SU-DHL-6 (cell line): ENCODE data around the gene RNF126.

Experiments
- H2AFZ ChIP-seq: fragments of 200-600 bp; sonication (generic); 2 replicates; pipeline ENCODE4 v1.6.1; 2014; ENCODE audit warnings: low read depth, mild to moderate bottlenecking, moderate library complexity, mixed read lengths, antibody characterized with exemption, low read length; ENCODE audit not compliant: severe bottlenecking
- H3F3A ChIP-seq: fragments of 200-600 bp; shearing (Covaris generic); 2 replicates; pipeline ENCODE4 v1.6.0; 2016; ENCODE audit warnings: antibody characterized with exemption, mild to moderate bottlenecking; ENCODE audit not compliant: insufficient read depth
- H3K27ac ChIP-seq: fragments of 200-600 bp; sonication (generic); 2 replicates; pipeline ENCODE4 v1.5.1; 2016; ENCODE audit warnings: low read depth, mild to moderate bottlenecking, low read length, moderate library complexity, mixed read lengths
- H3K27me3 ChIP-seq: fragments of 200-600 bp; sonication (generic), shearing (Covaris generic); 2 replicates; pipeline ENCODE4 v1.6.0; 2014; ENCODE audit warnings: mild to moderate bottlenecking, low read length
- H3K36me3 ChIP-seq: fragments of 200-600 bp; sonication (generic); 2 replicates; pipeline ENCODE4 v1.6.1; 2014; ENCODE audit warnings: mild to moderate bottlenecking, low read length, mixed read lengths
- H3K4me2 ChIP-seq: fragments of 300-600, 200-600 bp; shearing (Covaris generic), sonication (generic); 2 replicates; pipeline ENCODE4 v1.6.0; 2014; ENCODE audit warnings: low read length, low read depth, mild to moderate bottlenecking; ENCODE audit not compliant: poor library complexity, severe bottlenecking
- H3K4me3 ChIP-seq: fragments of 200-600 bp; sonication (generic); 2 replicates; pipeline ENCODE4 v1.5.1; 2014; ENCODE audit warnings: antibody characterized with exemption, low read length, mild to moderate bottlenecking, mixed read lengths; ENCODE audit not compliant: insufficient read depth, poor library complexity, severe bottlenecking
- H3K79me2 ChIP-seq: fragments of 200-600 bp; sonication (generic); 2 replicates; pipeline ENCODE4 v1.6.1; 2014; ENCODE audit warnings: mild to moderate bottlenecking, low read length, moderate library complexity; ENCODE audit not compliant: insufficient read depth
- H3K9ac ChIP-seq: fragments of 200-600 bp; sonication (generic); 2 replicates; pipeline ENCODE4 v1.7.0; 2014; ENCODE audit warnings: mild to moderate bottlenecking, low read length
- H3K9me2 ChIP-seq: fragments of 200-600 bp; sonication (generic); replicated peaks from 2 replicates; pipeline ENCODE4 v1.6.1; 2014; ENCODE audit warnings: low read length; ENCODE audit not compliant: insufficient read depth
- H3K9me3 ChIP-seq: fragments of 200-600 bp; sonication (generic); 2 replicates; pipeline ENCODE4 v1.6.1; 2014; ENCODE audit warnings: low read length, mixed read lengths; ENCODE audit not compliant: insufficient read depth
- H4K20me1 ChIP-seq: fragments of 200-600 bp; sonication (generic); 2 replicates; pipeline ENCODE4 v1.6.1; 2014; ENCODE audit warnings: low read depth, mild to moderate bottlenecking, antibody characterized with exemption, low read length, moderate library complexity, mixed read lengths
- CTCF ChIP-seq: fragments of 200-600 bp; sonication (generic); IDR thresholded peaks from one replicate; pipeline ENCODE4 v1.5.1; 2017; ENCODE audit warnings: antibody characterized with exemption, mild to moderate bottlenecking, low read length, moderate library complexity; ENCODE audit not compliant: insufficient read depth, poor library complexity, severe bottlenecking
- EZH2phosphoT487 ChIP-seq: fragments of 200-600 bp; sonication (generic), shearing (Covaris generic); conservative IDR thresholded peaks from 2 replicates; pipeline ENCODE4 v1.6.1; 2018; ENCODE audit warnings: mild to moderate bottlenecking, antibody characterized with exemption, low read length, moderate library complexity, mixed read lengths

RNF126 gene

GRCh38 chr19:638906-639252, 24.1 kb downstream of the RNF126 start:
- Histone ChIP-seq H4K20me1 (no peaks in the 10 kb centered on the region), H3K36me3 (no peaks in the 10 kb centered on the region), H3K79me2 (no peaks in the 10 kb centered on the region), H3K9me2 (no peaks in the 10 kb centered on the region), H3K4me2 (peak overlapping the region; percentile 85), H3K9me3 (no peaks in the 10 kb centered on the region), H3K27me3 (no peaks in the 10 kb centered on the region), H3K4me3 (no peak overlapping the region), H2AFZ (no peak overlapping the region), H3K9ac (0 out of 2 replicates have a peak overlapping the region, but pooled peaks have one; percentile 35), H3K27ac (no peak overlapping the region), H3F3A (no peaks in the 10 kb centered on the region)
- TF ChIP-seq CTCF (no peak), EZH2phosphoT487 (no peak)

GRCh38 chr19:634975-635652, 27.9 kb downstream of the RNF126 start:
- H3K4me3 ChIP-seq = no peak overlapping the region
- no peaks in the 10 kb centered on the region for H3K9me2 ChIP-seq
- H3K27me3 ChIP-seq = no peaks in the 10 kb centered on the region
- peaks cover 17% of the 10 kb centered on the region; the same call in 1 of the 2 replicates for H3K79me2 ChIP-seq
- no peaks in the 10 kb centered on the region for H3K9me3 ChIP-seq
- no peak overlapping the region for H3K9ac ChIP-seq
- H3K27ac ChIP-seq = no peak overlapping the region
- no peaks in the 10 kb centered on the region for H3K36me3 ChIP-seq
- no peaks in the 10 kb centered on the region for H4K20me1 ChIP-seq
- H3F3A ChIP-seq = no peaks in the 10 kb centered on the region
- no peak overlapping the region for H2AFZ ChIP-seq
- TF ChIP-seq CTCF (no peak), EZH2phosphoT487 (no peak)
- no peak overlapping the region for H3K4me2 ChIP-seq

- H3K4me3 ChIP-seq = peak overlapping the region; percentile 58
- H3K9me3 ChIP-seq = no peaks in the 10 kb centered on the region
- H3F3A ChIP-seq = no peaks in the 10 kb centered on the region
- no peaks in the 10 kb centered on the region for H3K27me3 ChIP-seq
- H3K27ac ChIP-seq = no peak overlapping the region
- H4K20me1 ChIP-seq = no peaks in the 10 kb centered on the region
- H3K79me2 ChIP-seq = peaks cover 17% of the 10 kb centered on the region; the same call in 1 of the 2 replicates
- peak overlapping the region; percentile 89 for H2AFZ ChIP-seq
- peak overlapping the region; percentile 80 for H3K9ac ChIP-seq
- TF ChIP-seq EZH2phosphoT487 = no peak
- no peak for TF ChIP-seq CTCF
- H3K4me2 ChIP-seq = peak overlapping the region; percentile 92
- H3K36me3 ChIP-seq = no peaks in the 10 kb centered on the region
- H3K9me2 ChIP-seq = no peaks in the 10 kb centered on the region
These were observed 29.0 kb downstream of the RNF126 start for GRCh38 chr19:633786-634639.
